ENCODE data around the gene OGG1.

The OGG1 gene

GRCh38 chr3:9793161-9793781 is 43.5 kb downstream of the OGG1 start:
- 0 out of 2 replicates have a peak, but pooled peaks have one; percentile 6 for TF ChIP-seq GATA2 (IDR thresholded peaks at IDR 0.05; ENCODE audit: low read depth, low read length)
- no peak for TF ChIP-seq GATA3 (IDR thresholded peaks at IDR 0.05; ENCODE audit: low read depth, low read length)

- TF ChIP-seq GATA2 (IDR thresholded peaks at IDR 0.05; ENCODE audit: low read depth, low read length) (no peak), GATA3 (IDR thresholded peaks at IDR 0.05; ENCODE audit: low read depth, low read length) (no peak)
Measured at GRCh38 chr3:9794400-9794799, 44.6 kb downstream of the OGG1 start.

GRCh38 chr3:9795207-9795606 is 45.5 kb downstream of the OGG1 start:
- no peak for TF ChIP-seq GATA2 (IDR thresholded peaks at IDR 0.05; ENCODE audit: low read depth, low read length)
- TF ChIP-seq GATA3 (IDR thresholded peaks at IDR 0.05; ENCODE audit: low read depth, low read length), result no peak

GRCh38 chr3:9797196-9797945 is 47.6 kb downstream of the OGG1 start:
- no peak for TF ChIP-seq GATA2 (IDR thresholded peaks at IDR 0.05; ENCODE audit: low read depth, low read length)
- no peak for TF ChIP-seq GATA3 (IDR thresholded peaks at IDR 0.05; ENCODE audit: low read depth, low read length)

GRCh38 chr3:9800529-9800928 is 50.8 kb downstream of the OGG1 start:
- TF ChIP-seq GATA3 (IDR thresholded peaks at IDR 0.05; ENCODE audit: low read depth, low read length) (no peak), GATA2 (IDR thresholded peaks at IDR 0.05; ENCODE audit: low read depth, low read length) (no peak)

GRCh38 chr3:9803494-9803893 is 53.7 kb downstream of the OGG1 start:
- TF ChIP-seq GATA2 (IDR thresholded peaks at IDR 0.05; ENCODE audit: low read depth, low read length), result no peak
- TF ChIP-seq GATA3 (IDR thresholded peaks at IDR 0.05; ENCODE audit: low read depth, low read length), result no peak

- TF ChIP-seq GATA2 (IDR thresholded peaks at IDR 0.05; ENCODE audit: low read depth, low read length), result no peak
- no peak for TF ChIP-seq GATA3 (IDR thresholded peaks at IDR 0.05; ENCODE audit: low read depth, low read length)
Measured at GRCh38 chr3:9804996-9805395, 55.2 kb downstream of the OGG1 start.

GRCh38 chr3:9806137-9806536 is 56.4 kb downstream of the OGG1 start:
- TF ChIP-seq GATA3 (IDR thresholded peaks at IDR 0.05; ENCODE audit: low read depth, low read length) (no peak), GATA2 (IDR thresholded peaks at IDR 0.05; ENCODE audit: low read depth, low read length) (no peak)
